GM04504 (cell line): ENCODE results near the gene PEX3.

Source experiments
- DNase-seq: peaks from one replicate; pipeline ENCODE4 v3.0.0-alpha.2; 2012; ENCODE audit warnings: low read depth

The PEX3 gene

DNA sequence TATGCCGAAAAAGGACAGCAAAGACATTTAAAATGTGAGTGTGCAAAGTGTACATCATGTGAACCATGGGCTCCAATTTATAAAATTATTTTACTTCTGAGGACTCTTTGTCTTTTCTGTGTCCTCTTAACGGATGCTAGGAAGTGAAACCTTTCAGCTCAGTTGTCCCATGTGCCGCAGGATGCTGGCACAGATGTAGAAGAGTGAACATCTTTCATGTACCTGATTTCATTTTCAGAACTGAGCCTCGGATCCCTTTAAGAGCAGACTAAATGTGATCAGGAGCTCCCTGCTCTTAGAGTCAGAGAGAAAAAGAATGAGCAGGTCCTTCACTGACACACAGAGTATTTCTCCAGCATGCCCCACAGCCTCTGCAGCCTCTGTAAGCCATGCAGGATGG lies 88.5 kb downstream of the PEX3 start:
- DNase-seq: no peak

DNA sequence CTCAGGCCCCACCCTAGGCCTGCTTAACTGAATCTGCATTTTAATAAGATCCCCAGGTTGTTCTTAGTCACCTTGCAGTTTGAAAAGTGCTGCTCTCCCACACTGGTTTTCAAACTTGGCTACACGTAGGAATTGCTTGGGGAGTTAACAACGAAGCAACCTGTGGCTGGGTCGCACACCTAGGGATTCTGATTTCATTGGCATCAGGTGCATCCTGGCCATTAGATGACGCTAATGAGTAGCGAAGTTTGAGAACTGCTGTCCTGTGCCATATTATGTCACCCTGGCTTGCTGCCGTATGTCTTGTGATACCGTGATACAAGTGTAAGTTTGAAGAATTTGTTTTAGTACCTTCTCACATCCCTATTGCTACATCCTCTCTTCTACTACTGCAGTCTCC lies 89.1 kb downstream of the PEX3 start:
- DNase-seq: no peak

DNA sequence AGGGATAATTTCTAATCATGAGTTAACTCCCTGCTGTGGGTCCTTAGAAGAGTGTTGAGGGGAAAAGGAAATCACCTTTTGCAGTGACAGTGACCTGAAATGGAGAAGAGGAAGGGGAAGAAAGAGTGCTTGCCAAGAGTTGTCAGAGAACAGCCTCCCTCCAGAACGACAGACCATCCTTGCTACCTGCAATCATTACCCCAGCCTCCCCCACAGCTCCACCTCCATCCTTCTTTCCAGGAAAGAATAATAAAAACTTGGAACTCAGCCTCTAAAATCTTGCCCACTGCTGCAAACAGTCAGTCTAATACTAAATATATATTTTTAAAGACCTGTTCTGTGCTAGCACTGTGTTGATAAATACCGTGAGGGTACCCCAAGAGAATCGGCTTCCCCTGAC lies 89.6 kb downstream of the PEX3 start:
- no peak for DNase-seq
